Measurements from ENCODE around the gene OCA2.

The OCA2 gene

DNA sequence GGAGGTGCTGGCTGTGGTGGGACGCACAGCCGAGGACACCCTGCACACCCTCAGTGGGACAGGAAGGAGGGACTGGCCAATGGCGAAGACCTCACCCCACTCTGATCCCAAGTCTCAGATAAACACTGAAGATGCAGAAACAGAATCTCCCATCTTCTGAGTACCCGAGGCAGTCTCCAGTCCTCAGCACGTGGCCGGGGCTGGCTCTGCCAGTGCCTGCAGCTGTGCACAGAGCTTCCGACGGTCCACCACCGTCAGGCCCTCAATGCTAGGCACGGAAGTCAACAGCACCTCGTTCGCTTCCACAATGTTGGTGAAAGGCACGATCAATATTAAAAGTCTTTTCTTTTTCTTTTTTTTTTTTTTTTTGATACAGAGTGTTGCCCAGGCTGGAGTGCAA lies 16.8 kb upstream of the OCA2 start:
- TF ChIP-seq TCF12 (IDR thresholded peaks at IDR 0.05; ENCODE audit: low read depth) (no peak), RAD21 (IDR thresholded peaks at IDR 0.05; ENCODE audit: low read depth) (no peak), EP300 (IDR thresholded peaks at IDR 0.05; ENCODE audit: borderline replicate concordance) (no peak), CREB1 (IDR thresholded peaks at IDR 0.05; ENCODE audit: low read depth) (no peak), YY1 (IDR thresholded peaks at IDR 0.05; ENCODE audit: low read depth) (no peak), TAF1 (IDR thresholded peaks at IDR 0.05; ENCODE audit: low read depth) (no peak), NFIC (IDR thresholded peaks at IDR 0.05) (no peak), TEAD4 (IDR thresholded peaks at IDR 0.05) (no peak), ZBTB7A (IDR thresholded peaks at IDR 0.05; ENCODE audit: low read depth) (no peak), CEBPB (IDR thresholded peaks at IDR 0.05) (no peak), FOXM1 (IDR thresholded peaks at IDR 0.05; ENCODE audit: borderline replicate concordance, low read depth) (no peak)
- TF ChIP-seq, protein P1, sequence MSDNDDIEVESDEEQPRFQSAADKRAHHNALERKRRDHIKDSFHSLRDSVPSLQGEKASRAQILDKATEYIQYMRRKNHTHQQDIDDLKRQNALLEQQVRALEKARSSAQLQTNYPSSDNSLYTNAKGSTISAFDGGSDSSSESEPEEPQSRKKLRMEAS (IDR thresholded peaks at IDR 0.05) = no peak
- TF ChIP-seq, protein P2, sequence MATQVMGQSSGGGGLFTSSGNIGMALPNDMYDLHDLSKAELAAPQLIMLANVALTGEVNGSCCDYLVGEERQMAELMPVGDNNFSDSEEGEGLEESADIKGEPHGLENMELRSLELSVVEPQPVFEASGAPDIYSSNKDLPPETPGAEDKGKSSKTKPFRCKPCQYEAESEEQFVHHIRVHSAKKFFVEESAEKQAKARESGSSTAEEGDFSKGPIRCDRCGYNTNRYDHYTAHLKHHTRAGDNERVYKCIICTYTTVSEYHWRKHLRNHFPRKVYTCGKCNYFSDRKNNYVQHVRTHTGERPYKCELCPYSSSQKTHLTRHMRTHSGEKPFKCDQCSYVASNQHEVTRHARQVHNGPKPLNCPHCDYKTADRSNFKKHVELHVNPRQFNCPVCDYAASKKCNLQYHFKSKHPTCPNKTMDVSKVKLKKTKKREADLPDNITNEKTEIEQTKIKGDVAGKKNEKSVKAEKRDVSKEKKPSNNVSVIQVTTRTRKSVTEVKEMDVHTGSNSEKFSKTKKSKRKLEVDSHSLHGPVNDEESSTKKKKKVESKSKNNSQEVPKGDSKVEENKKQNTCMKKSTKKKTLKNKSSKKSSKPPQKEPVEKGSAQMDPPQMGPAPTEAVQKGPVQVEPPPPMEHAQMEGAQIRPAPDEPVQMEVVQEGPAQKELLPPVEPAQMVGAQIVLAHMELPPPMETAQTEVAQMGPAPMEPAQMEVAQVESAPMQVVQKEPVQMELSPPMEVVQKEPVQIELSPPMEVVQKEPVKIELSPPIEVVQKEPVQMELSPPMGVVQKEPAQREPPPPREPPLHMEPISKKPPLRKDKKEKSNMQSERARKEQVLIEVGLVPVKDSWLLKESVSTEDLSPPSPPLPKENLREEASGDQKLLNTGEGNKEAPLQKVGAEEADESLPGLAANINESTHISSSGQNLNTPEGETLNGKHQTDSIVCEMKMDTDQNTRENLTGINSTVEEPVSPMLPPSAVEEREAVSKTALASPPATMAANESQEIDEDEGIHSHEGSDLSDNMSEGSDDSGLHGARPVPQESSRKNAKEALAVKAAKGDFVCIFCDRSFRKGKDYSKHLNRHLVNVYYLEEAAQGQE (IDR thresholded peaks at IDR 0.05; ENCODE audit: low read depth) = no peak
- TF ChIP-seq, protein P3, sequence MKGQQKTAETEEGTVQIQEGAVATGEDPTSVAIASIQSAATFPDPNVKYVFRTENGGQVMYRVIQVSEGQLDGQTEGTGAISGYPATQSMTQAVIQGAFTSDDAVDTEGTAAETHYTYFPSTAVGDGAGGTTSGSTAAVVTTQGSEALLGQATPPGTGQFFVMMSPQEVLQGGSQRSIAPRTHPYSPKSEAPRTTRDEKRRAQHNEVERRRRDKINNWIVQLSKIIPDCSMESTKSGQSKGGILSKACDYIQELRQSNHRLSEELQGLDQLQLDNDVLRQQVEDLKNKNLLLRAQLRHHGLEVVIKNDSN (IDR thresholded peaks at IDR 0.05) = no peak

DNA sequence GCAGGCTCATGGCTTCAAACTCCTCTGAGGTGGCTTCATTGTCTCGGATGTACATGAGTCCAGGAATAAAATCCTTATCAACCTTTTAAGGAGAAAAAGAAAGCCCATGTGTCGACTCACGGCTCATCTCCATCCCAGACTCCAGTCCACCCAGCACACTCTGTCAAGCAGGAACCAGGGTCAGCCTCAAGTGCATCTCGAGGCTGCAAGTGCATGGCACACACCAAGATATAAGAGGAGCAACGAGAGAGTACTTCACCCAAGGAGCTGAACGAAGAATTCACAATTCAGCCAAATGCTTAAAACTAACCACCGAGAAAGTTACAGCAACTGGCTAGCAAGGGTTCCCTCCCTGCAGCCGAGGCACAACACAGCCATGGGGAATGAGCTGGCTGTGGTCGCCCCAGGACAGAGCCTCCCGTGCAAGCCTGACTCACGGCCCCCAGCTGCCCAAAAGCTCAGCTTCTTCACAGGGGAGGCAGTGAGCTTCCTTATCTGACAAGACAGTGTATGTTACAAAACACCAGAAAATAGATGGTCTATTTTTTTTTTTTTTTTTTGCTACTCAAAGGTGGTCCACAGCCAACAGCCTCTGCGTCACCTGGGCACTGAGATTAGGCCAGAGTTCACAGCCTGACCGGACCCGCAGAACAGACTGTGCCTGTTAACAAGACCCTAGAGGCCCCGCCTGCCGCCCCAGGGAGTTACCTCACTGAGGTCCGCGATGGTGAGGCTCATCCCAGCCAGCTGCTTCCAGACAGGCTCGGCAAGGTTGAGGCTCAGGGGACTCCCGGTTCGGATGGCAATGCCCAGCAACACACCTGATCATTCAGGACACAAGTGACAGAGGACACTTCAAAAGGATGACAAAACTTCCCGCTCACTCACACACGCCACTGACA lies 15.9 kb upstream of the OCA2 start:
- TF ChIP-seq EGR1 (IDR thresholded peaks at IDR 0.05) (no peak), CEBPB (IDR thresholded peaks at IDR 0.05) (no peak), NFIC (IDR thresholded peaks at IDR 0.05) (no peak), YY1 (IDR thresholded peaks at IDR 0.05; ENCODE audit: low read depth) (no peak), TAF1 (IDR thresholded peaks at IDR 0.05; ENCODE audit: low read depth) (no peak), ZBTB7A (IDR thresholded peaks at IDR 0.05; ENCODE audit: low read depth) (no peak), EP300 (IDR thresholded peaks at IDR 0.05; ENCODE audit: borderline replicate concordance) (no peak)

DNA sequence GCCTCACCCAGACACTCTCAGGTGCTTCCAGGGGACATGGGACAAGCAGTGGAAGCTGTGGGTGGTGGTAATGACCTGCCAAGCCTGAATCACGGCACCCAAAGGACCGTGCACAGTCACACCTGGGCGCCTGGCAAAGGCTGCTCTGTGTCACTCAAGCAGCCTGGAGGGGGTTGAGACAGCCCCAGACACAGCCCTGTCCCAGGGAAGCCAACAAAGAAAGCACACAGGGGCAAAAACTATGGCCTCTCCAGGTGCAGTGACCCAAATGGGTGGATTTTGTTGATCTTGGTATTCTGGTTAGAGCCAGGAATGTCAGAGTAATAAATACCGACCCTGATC lies 15.0 kb upstream of the OCA2 start:
- TF ChIP-seq EGR1 (IDR thresholded peaks at IDR 0.05) (no peak), FOXM1 (IDR thresholded peaks at IDR 0.05; ENCODE audit: borderline replicate concordance, low read depth) (no peak), EP300 (IDR thresholded peaks at IDR 0.05; ENCODE audit: borderline replicate concordance) (no peak), RAD21 (IDR thresholded peaks at IDR 0.05; ENCODE audit: low read depth) (no peak), YY1 (IDR thresholded peaks at IDR 0.05; ENCODE audit: low read depth) (no peak), TEAD4 (IDR thresholded peaks at IDR 0.05) (no peak), CEBPB (IDR thresholded peaks at IDR 0.05) (no peak), NFIC (IDR thresholded peaks at IDR 0.05) (no peak), TAF1 (IDR thresholded peaks at IDR 0.05; ENCODE audit: low read depth) (no peak), TCF12 (IDR thresholded peaks at IDR 0.05; ENCODE audit: low read depth) (no peak), ZBTB7A (IDR thresholded peaks at IDR 0.05; ENCODE audit: low read depth) (no peak)
- TF ChIP-seq, protein P3 (IDR thresholded peaks at IDR 0.05) = no peak
- TF ChIP-seq, protein P2 (IDR thresholded peaks at IDR 0.05; ENCODE audit: low read depth) = no peak
- TF ChIP-seq, protein P1 (IDR thresholded peaks at IDR 0.05) = no peak

DNA sequence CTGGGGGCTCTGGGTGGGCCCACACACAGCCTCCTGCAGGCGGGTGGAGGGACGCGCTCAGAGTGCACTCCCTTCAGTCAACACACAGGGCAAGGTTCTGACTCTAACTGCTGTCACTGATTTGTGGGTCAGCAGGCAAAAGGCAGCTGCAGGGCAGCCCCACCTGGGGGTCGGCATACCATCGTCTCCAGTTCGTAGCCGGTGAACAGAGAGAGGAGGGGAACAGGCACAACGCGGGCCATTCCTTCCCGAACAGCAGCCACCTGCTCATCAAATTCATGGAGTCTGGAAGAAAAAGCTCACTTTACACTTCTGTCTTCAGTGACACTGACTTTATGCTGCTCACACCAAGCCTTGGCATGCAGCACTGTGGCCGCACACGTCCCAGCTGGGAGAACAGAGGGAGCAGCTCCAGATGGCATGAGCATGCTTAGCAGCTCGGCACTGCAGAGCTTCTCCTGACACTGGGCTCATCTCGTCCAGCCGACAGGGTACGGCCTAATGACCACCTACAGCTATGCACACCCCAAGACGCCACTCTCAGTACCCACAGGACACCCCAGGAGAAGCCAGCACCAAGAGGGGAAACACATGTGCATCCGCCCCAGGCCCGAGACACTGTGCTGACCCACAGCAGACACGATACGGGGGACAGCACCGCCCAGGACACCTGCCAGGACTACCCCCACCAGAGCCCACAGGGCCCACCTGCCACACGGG lies 14.4 kb upstream of the OCA2 start:
- TF ChIP-seq CEBPB (IDR thresholded peaks at IDR 0.05) (no peak), NFIC (IDR thresholded peaks at IDR 0.05) (no peak), EP300 (IDR thresholded peaks at IDR 0.05; ENCODE audit: borderline replicate concordance) (no peak)

DNA sequence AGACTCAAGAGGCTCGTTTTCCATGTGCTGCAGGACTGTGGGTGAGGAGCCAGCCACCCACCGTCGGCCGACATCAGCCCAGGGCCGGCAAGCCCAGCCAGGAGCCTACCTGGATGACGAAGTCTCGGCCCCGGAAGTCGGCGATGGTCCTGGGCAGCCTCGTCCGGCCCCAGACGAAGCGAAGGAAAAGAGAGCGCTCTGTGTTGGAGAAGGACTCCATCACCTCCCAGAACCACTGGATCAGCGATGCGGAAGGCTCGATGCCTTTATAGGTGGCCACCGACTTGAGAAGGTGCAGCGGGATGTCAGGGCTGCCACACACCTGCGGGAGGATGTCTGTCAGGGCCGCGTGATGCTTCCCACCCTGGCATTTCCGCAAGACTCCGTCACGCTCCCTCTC lies 13.8 kb upstream of the OCA2 start:
- no peak for TF ChIP-seq CEBPB (IDR thresholded peaks at IDR 0.05)
